HS-27A (cell line): ENCODE results near the gene GALNT1.
"Not testable (repeated sequence)": the region's sequence is repeated elsewhere in the genome, so short reads cannot be mapped to it uniquely, and the experiment has no call there.

Experiments used
- DNase-seq: peaks from one replicate; pipeline ENCODE4 v3.0.0-alpha.2; 2012; ENCODE audit warnings: low read depth, missing footprints

The GALNT1 gene

GRCh38 chr18:35581546-35581897, at the start of gene GALNT1:
Gene GALNT1 (plus strand): TSS chr18:35581740. CDS start chr18:35654663, 72,923 bp downstream.
- DNase-seq = no peak

- no peak for DNase-seq
These were observed 47.6 kb upstream of the GALNT1 start for GRCh38 chr18:35533916-35534405.

DNA sequence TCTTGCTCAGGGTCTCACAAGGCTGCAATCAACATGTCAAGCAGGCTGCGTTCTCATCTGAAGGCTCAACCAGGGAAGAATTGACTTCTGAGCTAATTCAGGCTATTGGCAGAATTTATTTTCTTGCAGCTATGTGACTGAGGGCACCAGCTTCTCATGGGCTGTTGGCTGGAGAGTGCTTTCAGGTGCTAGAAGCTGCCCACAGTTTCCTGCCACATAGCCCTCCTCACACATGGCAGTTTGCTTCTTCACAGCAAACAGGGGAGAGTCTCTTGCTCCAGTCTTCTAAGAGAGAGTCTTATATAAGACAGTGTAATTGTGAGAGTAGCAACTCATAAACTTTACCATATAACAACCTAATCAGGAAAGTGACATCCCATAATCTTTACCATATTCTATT, 46.2 kb upstream of the GALNT1 start:
- DNase-seq = no peak

DNA sequence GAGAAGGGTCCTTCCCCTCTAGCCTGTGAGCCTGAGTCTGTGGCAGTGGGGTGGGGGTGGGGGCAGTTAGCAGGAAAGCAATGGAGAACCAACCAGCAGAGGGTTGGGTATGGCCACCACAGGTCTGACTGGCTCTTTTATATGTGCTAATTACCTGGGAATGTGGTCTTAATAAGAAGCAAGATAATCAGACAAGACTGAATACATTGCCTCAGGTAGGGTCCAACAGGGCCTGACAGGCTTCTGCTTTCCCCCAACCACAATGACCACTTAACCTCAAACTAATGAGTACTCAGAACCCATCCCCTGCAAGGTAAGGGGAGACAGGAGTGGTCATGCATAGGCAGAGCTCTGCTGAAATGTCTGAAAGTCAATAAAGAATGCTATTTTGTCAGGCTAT, 39.2 kb upstream of the GALNT1 start:
- no peak for DNase-seq

DNA sequence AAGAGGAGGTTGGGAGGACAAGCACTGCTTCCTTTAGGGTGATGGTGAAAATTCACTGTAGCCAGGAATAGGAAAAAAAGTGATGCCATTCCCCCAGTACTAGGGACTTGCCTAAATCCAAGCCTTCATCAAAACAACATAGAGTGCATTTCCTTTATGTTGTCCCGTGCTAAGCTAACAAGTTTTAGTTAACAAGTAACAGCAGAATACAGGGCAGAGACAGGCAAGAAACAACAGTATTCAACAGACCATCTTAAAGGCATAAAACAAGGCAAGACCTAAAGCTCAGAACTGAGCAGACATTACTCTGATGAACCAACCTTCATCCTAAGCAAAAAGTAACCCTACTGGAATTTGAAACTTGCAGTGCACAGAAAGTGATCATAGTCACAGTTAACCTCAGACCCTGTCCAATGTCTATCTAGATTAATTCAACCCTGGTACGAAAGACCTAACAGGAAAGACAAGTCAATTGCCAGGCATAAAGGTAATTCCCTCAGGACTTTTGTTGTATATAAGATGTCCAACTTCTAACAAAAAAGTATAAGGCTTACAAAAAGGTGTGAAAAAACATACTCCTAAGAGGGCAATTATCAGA, 34.4 kb upstream of the GALNT1 start:
- DNase-seq = no peak

DNA sequence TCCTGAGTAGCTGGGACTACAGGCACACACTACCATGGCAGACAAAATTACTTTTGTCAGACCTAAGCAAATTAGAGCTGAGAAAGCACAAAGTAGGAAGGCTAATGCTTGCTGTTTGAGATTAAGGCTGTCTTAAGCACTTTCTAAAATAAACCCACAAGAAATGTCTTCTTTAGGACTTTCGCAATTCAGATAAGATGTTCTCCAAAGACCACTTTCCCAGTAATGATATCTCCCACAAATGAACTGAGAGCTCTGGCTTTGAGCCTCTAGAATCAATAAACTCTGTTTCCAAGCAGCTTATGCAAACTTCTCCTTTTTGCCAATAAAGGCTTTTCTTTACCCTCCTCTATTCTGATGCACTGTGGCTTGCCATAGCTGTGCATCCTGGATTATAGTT, 32.0 kb upstream of the GALNT1 start:
- no peak for DNase-seq

DNA sequence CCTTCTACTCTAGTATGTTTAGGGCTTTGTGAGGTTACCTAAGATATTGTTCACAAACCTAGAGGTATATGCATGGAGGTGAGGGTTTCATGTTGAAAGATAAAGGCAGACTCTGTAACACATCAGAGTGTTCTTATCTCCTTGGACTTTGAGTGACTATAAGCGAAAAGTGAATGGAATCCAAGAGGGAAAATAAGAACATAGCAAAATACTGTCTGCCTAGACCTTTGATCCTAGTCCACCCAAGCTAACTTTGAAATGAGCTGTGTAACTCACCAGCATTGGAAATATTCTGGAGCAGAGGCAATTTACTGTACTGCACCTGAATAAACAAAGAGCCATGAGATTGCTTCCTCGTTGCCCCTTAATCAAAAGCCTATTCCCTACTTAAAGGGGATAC, 28.2 kb upstream of the GALNT1 start:
- DNase-seq = no peak

- DNase-seq = not testable (repeated sequence)
These were observed 26.0 kb upstream of the GALNT1 start for GRCh38 chr18:35555538-35555937.

- DNase-seq = no peak
These were observed 21.7 kb upstream of the GALNT1 start for GRCh38 chr18:35559867-35560266.

DNA sequence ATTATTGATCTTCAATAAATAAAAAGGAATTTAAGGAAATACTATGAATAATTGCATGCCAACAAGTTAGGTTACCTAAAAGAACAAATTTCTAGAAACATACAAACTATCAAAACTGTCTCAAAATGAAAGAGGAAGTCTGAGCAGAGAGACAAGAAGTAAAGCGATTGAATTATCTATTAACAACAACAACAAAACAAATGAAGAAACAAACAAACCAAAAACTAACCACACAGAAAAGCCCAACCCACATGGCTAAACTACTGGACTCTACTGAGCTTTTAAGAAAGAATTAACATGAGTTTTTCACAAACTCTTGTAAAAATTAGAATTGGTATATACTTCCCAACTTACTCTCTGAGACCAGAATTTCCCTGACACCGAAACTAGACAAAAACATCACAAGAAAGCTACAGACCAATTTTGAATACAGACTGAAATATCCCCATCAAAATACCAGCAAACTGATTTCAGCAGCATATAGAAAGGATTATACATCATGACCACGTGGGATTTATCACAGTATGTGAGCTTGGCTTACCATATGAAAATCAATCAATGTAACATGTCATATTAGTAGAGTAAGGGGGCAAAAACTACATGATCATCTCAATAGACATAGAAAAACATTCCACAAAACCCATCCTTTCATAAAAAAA, 16.6 kb upstream of the GALNT1 start:
- no peak for DNase-seq

DNA sequence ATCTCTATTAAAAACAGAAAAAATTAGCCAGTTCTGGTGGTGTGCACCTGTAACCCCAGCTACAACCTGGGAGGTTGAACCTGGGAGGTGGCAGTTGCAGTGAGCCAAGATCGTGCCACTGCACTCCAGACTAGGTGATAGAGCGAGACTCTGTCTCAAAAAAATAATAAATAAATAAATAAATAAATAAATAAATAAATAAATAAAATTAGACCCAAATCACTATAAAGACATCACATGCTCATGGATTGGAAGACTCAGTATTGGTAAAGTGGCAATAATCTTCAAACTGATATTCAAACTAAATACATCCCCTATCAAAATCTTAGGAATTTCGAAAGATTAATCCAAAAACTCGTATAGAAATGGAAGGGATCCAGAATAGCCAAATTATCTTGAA, 15.5 kb upstream of the GALNT1 start:
- DNase-seq = no peak

- no peak for DNase-seq
These were observed 11.4 kb upstream of the GALNT1 start for GRCh38 chr18:35570182-35570581.

- DNase-seq = no peak
These were observed 10.4 kb upstream of the GALNT1 start for GRCh38 chr18:35571138-35571537.

GRCh38 chr18:35572644-35573043, 8.9 kb upstream of the GALNT1 start:
- DNase-seq = no peak

DNA sequence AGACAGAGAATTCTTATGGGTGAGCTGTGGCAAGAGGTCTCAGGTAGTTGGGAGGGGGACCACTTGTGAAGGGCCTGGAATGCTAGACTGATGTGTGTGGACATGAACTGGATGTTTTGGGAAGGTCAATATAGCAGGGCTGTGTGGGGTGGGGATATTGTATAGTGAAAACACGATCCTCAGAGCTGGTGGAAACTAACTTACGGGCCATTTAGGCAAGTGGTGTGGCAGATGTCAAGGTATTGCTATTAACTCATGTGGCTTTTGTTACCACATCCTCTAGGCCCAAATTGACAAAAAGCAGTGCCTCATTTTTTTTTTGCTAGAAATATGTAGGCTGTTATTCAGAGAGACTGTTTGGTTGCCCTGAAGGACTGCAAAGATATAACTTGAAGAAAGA, 8.0 kb upstream of the GALNT1 start:
- DNase-seq = no peak

- not testable (repeated sequence) for DNase-seq
These were observed 5.2 kb upstream of the GALNT1 start for GRCh38 chr18:35576240-35576845.

- DNase-seq = no peak
These were observed 4.3 kb upstream of the GALNT1 start for GRCh38 chr18:35577045-35577848.

- DNase-seq = no peak
These were observed 3.1 kb upstream of the GALNT1 start for GRCh38 chr18:35578481-35578880.

GRCh38 chr18:35578936-35579335, 2.6 kb upstream of the GALNT1 start:
- DNase-seq = no peak

GRCh38 chr18:35580701-35581539, 620 bp upstream of the GALNT1 start:
- DNase-seq = no peak

DNA sequence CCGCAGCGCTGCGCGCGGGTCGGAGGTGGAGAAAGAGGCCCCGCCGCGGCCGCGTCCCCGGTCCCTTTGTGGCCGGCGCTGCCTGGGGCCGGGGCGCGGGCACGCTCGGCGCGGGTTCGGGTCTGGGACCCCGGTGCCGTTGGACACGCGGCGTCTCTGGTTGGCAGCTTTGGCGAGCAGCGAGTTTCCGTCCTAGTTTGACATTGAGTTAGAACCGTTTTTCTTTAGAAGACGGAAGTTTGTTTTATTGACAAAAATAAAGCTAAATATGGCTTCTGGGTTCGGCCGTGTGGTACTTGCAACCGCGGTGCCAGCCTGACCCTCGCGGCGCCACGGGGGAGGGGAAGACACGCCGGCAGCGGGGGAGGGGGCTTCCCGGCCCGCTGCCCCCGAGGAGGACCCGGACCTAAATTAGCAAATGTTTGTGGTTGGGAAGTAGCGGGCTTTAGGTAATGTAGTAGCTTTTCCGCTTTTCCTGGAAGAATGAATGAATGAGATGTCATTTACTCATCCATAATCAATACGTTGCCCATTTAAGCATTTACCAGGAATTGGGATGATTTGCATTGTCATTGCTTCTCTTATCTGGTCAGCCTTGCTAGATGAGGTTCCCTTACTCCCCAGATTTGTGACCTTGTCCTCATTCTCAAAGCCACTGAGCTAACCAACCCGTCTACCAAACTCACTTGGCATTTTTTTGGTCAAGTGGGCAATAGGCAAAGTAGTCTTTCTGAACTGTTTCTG, 530 bp downstream of the GALNT1 start:
- no peak for DNase-seq
